GM12891 (cell line): Measurements from ENCODE around the gene ARFGEF2.

Experiments
- POLR2A ChIP-seq: IDR thresholded peaks from 2 replicates; pipeline ENCODE4 v1.6.1; 2011; ENCODE audit warnings: low read depth, low read length, control low read depth
- POLR2AphosphoS5 ChIP-seq: IDR thresholded peaks from 2 replicates; pipeline ENCODE4 v1.6.1; 2011; ENCODE audit warnings: low read depth, low read length, control low read depth
- SPI1 ChIP-seq: IDR thresholded peaks from 2 replicates; pipeline ENCODE4 v1.6.1; 2011; ENCODE audit warnings: low read depth, low read length, control low read depth
- TAF1 ChIP-seq: IDR thresholded peaks from 2 replicates; pipeline ENCODE4 v1.6.1; 2011; ENCODE audit warnings: low read depth, low read length, control low read depth

GRCh38 chr20:48990467-48990866 is 69.0 kb downstream of the ARFGEF2 start:
- TF ChIP-seq POLR2A (no peak), TAF1 (no peak), POLR2AphosphoS5 (no peak), SPI1 (no peak)
